WTC11 (cell line): Measurements from ENCODE around the gene UBE2D2. TPM values are rescaled to one million over a fixed set of nuclear protein-coding genes. Genes with fewer than 3 reads are reported as not detected.
A peak's percentile ranks its signal among the peaks of the same experiment; 100 is the strongest.

Experiments
- ATAC-seq: fragments of 200-7000 bp; cut with Tn5 transposase; 2 replicates; pipeline ENCODE4 v1.10.0; 2021; ENCODE audit warnings: mild to moderate bottlenecking, moderate library complexity
- Bru-seq: library from RNA; stranded (reverse); fragments of 400-500 nt; gene quantifications from one replicate; lab custom pipeline; 2021; lab: Mats Ljungman, UMichigan
- CTCF ChIA-PET: fragments of 300-600 bp; sonication (Branson Sonifier 250); formaldehyde crosslinking; loops from one replicate; lab custom pipeline; 2021; ENCODE audit warnings: antibody characterized with exemption; lab: Charles Lee
- POLR2A ChIA-PET: fragments of 350-600 bp; sonication (Branson Sonifier 250); formaldehyde crosslinking; loops from one replicate; lab custom pipeline; 2021; ENCODE audit warnings: antibody characterized with exemption; lab: Charles Lee
- DNase-seq: peaks from one replicate; pipeline ENCODE4 v3.0.0; 2021; ENCODE audit warnings: low spot score
- H3K27ac Mint-ChIP-seq: 2 replicates; pipeline ENCODE4 v1.8.0; 2021; ENCODE audit warnings: mixed read lengths
- H3K27me3 Mint-ChIP-seq: 2 replicates; pipeline ENCODE4 v1.8.0; 2021; ENCODE audit warnings: low read depth, mild to moderate bottlenecking, moderate library complexity, mixed read lengths
- H3K36me3 Mint-ChIP-seq: 2 replicates; pipeline ENCODE4 v1.8.0; 2021; ENCODE audit warnings: mixed read lengths
- H3K4me1 Mint-ChIP-seq: 2 replicates; pipeline ENCODE4 v1.8.0; 2022; ENCODE audit warnings: mixed read lengths
- H3K4me3 Mint-ChIP-seq: 2 replicates; pipeline ENCODE4 v1.8.0; 2021; ENCODE audit warnings: mild to moderate bottlenecking, moderate library complexity, mixed read lengths
- H3K9me3 Mint-ChIP-seq: 2 replicates; pipeline ENCODE4 v1.8.0; 2021; ENCODE audit warnings: mixed read lengths
- ATF1 ChIP-seq: sonication (generic); formaldehyde crosslinking; IDR thresholded peaks from 2 replicates; pipeline ENCODE4 v1.8.1; 2023; ENCODE audit warnings: mild to moderate bottlenecking, moderate library complexity, missing genetic modification reagents
- ETV6 ChIP-seq: sonication (generic); formaldehyde crosslinking; IDR thresholded peaks from 2 replicates; pipeline ENCODE4 v1.8.1; 2022; ENCODE audit warnings: mild to moderate bottlenecking, missing genetic modification reagents
- GTF2I ChIP-seq: fragments of 250-450 bp; sonication (Bioruptor Pico); conservative IDR thresholded peaks from 2 replicates; pipeline ENCODE4 v1.4.0; 2021; ENCODE audit warnings: mild to moderate bottlenecking
- IRF2 ChIP-seq: sonication (generic); formaldehyde crosslinking; IDR thresholded peaks from 2 replicates; pipeline ENCODE4 v1.8.0; 2022; ENCODE audit warnings: low read depth, missing genetic modification reagents, borderline replicate concordance
- NFATC4 ChIP-seq: fragments of 250-450 bp; sonication (Bioruptor Pico); IDR thresholded peaks from 2 replicates; pipeline ENCODE4 v1.9.0; 2021; ENCODE audit warnings: mild to moderate bottlenecking
- NR1H2 ChIP-seq: sonication (generic); formaldehyde crosslinking; IDR thresholded peaks from 2 replicates; pipeline ENCODE4 v1.9.0; 2021; ENCODE audit warnings: mild to moderate bottlenecking, moderate library complexity, missing genetic modification reagents
- NR3C1 ChIP-seq: sonication (generic); formaldehyde crosslinking; conservative IDR thresholded peaks from 2 replicates; pipeline ENCODE4 v1.8.1; 2023; ENCODE audit warnings: low read depth, mild to moderate bottlenecking, missing genetic modification reagents
- TCF7 ChIP-seq: sonication (generic); formaldehyde crosslinking; IDR thresholded peaks from 2 replicates; pipeline ENCODE4 v1.8.0; 2022; ENCODE audit warnings: mild to moderate bottlenecking, low read depth, missing genetic modification reagents, moderate library complexity
- TEAD1 ChIP-seq: sonication (generic); formaldehyde crosslinking; IDR thresholded peaks from 2 replicates; pipeline ENCODE4 v1.8.0; 2022; ENCODE audit warnings: mild to moderate bottlenecking, missing genetic modification reagents
- TEAD4 ChIP-seq: sonication (generic); formaldehyde crosslinking; IDR thresholded peaks from 2 replicates; pipeline ENCODE4 v1.8.0; 2022; ENCODE audit warnings: mild to moderate bottlenecking, missing genetic modification reagents
- ZNF121 ChIP-seq: sonication (generic); formaldehyde crosslinking; IDR thresholded peaks from 2 replicates; pipeline ENCODE4 v1.8.0; 2023; ENCODE audit warnings: missing genetic modification reagents
- ZNF138 ChIP-seq: sonication (generic); formaldehyde crosslinking; conservative IDR thresholded peaks from 2 replicates; pipeline ENCODE4 v1.8.1; 2022; ENCODE audit warnings: mild to moderate bottlenecking, moderate library complexity, missing genetic modification reagents
- ZNF263 ChIP-seq: sonication (generic); formaldehyde crosslinking; IDR thresholded peaks from 2 replicates; pipeline ENCODE4 v1.8.1; 2022; ENCODE audit warnings: low read depth, mild to moderate bottlenecking, moderate library complexity, missing genetic modification reagents
- ZNF671 ChIP-seq: fragments of 250-450 bp; sonication (Bioruptor Pico); IDR thresholded peaks from 2 replicates; pipeline ENCODE4 v1.8.0; 2021; ENCODE audit warnings: mild to moderate bottlenecking
- long read RNA-seq, 3 experiments: library from RNA in 1 of 3; library from capped mRNA in 1 of 3; library from polyadenylated mRNA in 1 of 3; unstranded in 2 of 3; stranded (forward) in 1 of 3; transcript quantifications; one replicate each; pipeline ENCODE4 v2.0.0, GENCODE V29; 2021
- total RNA-seq: library from RNA; stranded (reverse); gene quantifications from 3 replicates; pipeline ENCODE4 v1.2.3, GENCODE V29; 2021
- TF ChIP-seq, protein P1 (sequence below): sonication (generic); formaldehyde crosslinking; IDR thresholded peaks from 2 replicates; pipeline ENCODE4 v1.8.1; 2023; ENCODE audit warnings: mild to moderate bottlenecking, missing genetic modification reagents
- TF ChIP-seq, protein P2 (sequence below): sonication (generic); formaldehyde crosslinking; IDR thresholded peaks from 2 replicates; pipeline ENCODE4 v1.8.1; 2022; ENCODE audit warnings: mild to moderate bottlenecking, missing genetic modification reagents, moderate library complexity, borderline replicate concordance
- TF ChIP-seq, protein P3 (sequence below): sonication (generic); formaldehyde crosslinking; IDR thresholded peaks from 2 replicates; pipeline ENCODE4 v1.8.1; 2023; ENCODE audit warnings: mild to moderate bottlenecking, missing genetic modification reagents, moderate library complexity
- TF ChIP-seq, protein P4 (sequence below): sonication (generic); formaldehyde crosslinking; IDR thresholded peaks from 2 replicates; pipeline ENCODE4 v1.8.0; 2022; ENCODE audit warnings: mild to moderate bottlenecking, missing genetic modification reagents
- TF ChIP-seq, protein P5 (sequence below): sonication (generic); formaldehyde crosslinking; IDR thresholded peaks from 2 replicates; pipeline ENCODE4 v1.8.1; 2023; ENCODE audit warnings: mild to moderate bottlenecking, missing genetic modification reagents, moderate library complexity
- TF ChIP-seq, protein P6 (sequence below): fragments of 250-450 bp; sonication (Bioruptor Pico); IDR thresholded peaks from 2 replicates; pipeline ENCODE4 v2.1.2; 2022; ENCODE audit warnings: mild to moderate bottlenecking, moderate library complexity
- TF ChIP-seq, protein P7 (sequence below): fragments of 200-600 bp; IDR thresholded peaks from 2 replicates; pipeline ENCODE4 v1.8.0; 2022; ENCODE audit warnings: antibody characterized with exemption
- TF ChIP-seq, protein P8 (sequence below): fragments of 250-450 bp; sonication (Bioruptor Pico); conservative IDR thresholded peaks from 2 replicates; pipeline ENCODE4 v1.9.0; 2021; ENCODE audit warnings: mild to moderate bottlenecking
- TF ChIP-seq, protein P9 (sequence below): sonication (generic); formaldehyde crosslinking; conservative IDR thresholded peaks from 2 replicates; pipeline ENCODE4 v1.8.1; 2022; ENCODE audit warnings: mild to moderate bottlenecking, missing genetic modification reagents

The UBE2D2 gene
- total RNA-seq (183 to 204 TPM (median 184 TPM) in 3 replicates), Bru-seq, nascent RNA (percentile 83 among the genes with signal in this experiment)
- long read RNA-seq, experiment 1, transcript UBE2D2-202 (7 exons, 2,702 nt) = major isoform, 435 of 520 reads
- long read RNA-seq, experiment 1, partial matches to known transcripts = 11 of 520 reads
- long read RNA-seq, experiment 1, other reads (novel, unspliced or antisense) = 72 of 520 reads
- long read RNA-seq, experiment 2, transcript UBE2D2-202 (7 exons, 2,702 nt) = major isoform, 141 of 298 reads
- long read RNA-seq, experiment 2, partial matches to known transcripts = 23 of 298 reads
- long read RNA-seq, experiment 2, other reads (novel, unspliced or antisense) = 133 of 298 reads
- long read RNA-seq, experiment 3, transcript UBE2D2-202 (7 exons, 2,702 nt) = major isoform, 10 of 124 reads
- long read RNA-seq, experiment 3, partial matches to known transcripts = 0 of 124 reads
- long read RNA-seq, experiment 3, other reads (novel, unspliced or antisense) = 110 of 124 reads

DNA sequence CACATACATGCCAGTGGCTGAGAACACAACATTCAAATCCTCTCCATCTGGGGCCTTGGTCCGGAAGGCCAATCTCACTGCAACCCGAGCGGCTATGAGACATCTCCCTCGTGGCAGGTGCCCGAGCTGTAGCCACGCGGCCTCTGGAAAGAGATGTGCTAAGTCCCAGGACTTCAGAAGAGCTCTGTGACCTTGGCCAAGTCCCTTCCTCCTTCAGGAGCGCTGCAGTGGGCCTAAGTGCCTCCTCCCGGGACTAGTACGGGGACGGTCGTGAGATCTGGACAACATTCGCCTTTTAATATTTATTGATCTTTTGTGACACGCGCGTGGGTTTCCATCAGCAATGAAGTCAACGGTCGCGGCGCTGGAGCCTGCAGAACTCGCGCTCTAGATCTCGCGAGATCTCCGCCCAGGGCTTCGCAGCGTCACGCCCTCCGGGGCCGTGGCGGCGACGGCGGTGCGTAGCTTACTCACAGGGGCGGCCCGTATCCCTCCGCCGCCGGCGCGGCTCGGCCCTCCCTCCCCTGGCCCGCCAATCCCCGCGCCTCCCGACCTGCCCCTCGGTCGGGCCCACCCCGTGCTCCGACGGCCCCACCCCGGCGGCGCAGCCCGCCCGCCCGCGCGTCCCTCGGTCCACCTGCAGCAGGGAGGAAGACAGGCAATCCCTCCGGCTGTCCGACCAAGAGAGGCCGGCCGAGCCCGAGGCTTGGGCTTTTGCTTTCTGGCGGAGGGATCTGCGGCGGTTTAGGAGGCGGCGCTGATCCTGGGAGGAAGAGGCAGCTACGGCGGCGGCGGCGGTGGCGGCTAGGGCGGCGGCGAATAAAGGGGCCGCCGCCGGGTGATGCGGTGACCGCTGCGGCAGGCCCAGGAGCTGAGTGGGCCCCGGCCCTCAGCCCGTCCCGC, at the start of gene UBE2D2:
UBE2D2 (plus strand) TSS at position 588 of the 903 bp plus-strand sequence. CDS start 453 bp downstream, outside the sequence.
- H3K27me3 Mint-ChIP-seq = no peaks in the 10 kb centered on the region
- peak; percentile 94 for DNase-seq
- H3K4me3 Mint-ChIP-seq = peak within 1 kb of the TSS; percentile 100
- CTCF ChIA-PET = interaction anchor here (0.6 to 4.9 kb wide), 19 partner anchors 14 to 408 kb away, joined by 3 to 43 read pairs (median 5); partner anchors contain the start of genes CXXC5, DNAJC18 and PAIP2
- peaks cover 35% of the 10 kb centered on the region for H3K4me1 Mint-ChIP-seq
- H3K27ac Mint-ChIP-seq = peak within 1 kb of the TSS; percentile 99
- H3K9me3 Mint-ChIP-seq = no peaks in the 10 kb centered on the region
- ATAC-seq = peak; percentile 97
- POLR2A ChIA-PET = interaction anchor here (0.6 to 2.2 kb wide), 8 partner anchors 9 to 219 kb away, joined by 3 to 12 read pairs (median 4); partner anchors contain the start of genes DNAJC18 and PAIP2
- peaks cover 25% of the 10 kb centered on the region for H3K36me3 Mint-ChIP-seq
- TF ChIP-seq, protein P1, sequence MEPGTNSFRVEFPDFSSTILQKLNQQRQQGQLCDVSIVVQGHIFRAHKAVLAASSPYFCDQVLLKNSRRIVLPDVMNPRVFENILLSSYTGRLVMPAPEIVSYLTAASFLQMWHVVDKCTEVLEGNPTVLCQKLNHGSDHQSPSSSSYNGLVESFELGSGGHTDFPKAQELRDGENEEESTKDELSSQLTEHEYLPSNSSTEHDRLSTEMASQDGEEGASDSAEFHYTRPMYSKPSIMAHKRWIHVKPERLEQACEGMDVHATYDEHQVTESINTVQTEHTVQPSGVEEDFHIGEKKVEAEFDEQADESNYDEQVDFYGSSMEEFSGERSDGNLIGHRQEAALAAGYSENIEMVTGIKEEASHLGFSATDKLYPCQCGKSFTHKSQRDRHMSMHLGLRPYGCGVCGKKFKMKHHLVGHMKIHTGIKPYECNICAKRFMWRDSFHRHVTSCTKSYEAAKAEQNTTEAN (CRISPR knock-in tag) = peak; percentile 18; the same call in 1 of the 2 replicates
- TF ChIP-seq ATF1 (CRISPR knock-in tag) (0 out of 2 replicates have a peak, but pooled peaks have one; percentile 8), TEAD1 (CRISPR knock-in tag) (0 out of 2 replicates have a peak, but pooled peaks have one; percentile 46), ETV6 (CRISPR knock-in tag) (0 out of 2 replicates have a peak, but pooled peaks have one; percentile 49), TEAD4 (CRISPR knock-in tag) (no peak), ZNF671 (CRISPR knock-in tag) (no peak), ZNF121 (peak; percentile 25; the same call in 1 of the 2 replicates), GTF2I (CRISPR knock-in tag) (no peak), TCF7 (CRISPR knock-in tag) (0 out of 2 replicates have a peak, but pooled peaks have one; percentile 26), IRF2 (CRISPR knock-in tag) (no peak), NR3C1 (CRISPR knock-in tag) (no peak), NFATC4 (no peak), ZNF263 (peak; percentile 45; the same call in 1 of the 2 replicates), ZNF138 (CRISPR knock-in tag) (no peak), NR1H2 (CRISPR knock-in tag) (no peak)
- TF ChIP-seq, protein P2, sequence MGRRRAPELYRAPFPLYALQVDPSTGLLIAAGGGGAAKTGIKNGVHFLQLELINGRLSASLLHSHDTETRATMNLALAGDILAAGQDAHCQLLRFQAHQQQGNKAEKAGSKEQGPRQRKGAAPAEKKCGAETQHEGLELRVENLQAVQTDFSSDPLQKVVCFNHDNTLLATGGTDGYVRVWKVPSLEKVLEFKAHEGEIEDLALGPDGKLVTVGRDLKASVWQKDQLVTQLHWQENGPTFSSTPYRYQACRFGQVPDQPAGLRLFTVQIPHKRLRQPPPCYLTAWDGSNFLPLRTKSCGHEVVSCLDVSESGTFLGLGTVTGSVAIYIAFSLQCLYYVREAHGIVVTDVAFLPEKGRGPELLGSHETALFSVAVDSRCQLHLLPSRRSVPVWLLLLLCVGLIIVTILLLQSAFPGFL = no peak
- TF ChIP-seq, protein P3, sequence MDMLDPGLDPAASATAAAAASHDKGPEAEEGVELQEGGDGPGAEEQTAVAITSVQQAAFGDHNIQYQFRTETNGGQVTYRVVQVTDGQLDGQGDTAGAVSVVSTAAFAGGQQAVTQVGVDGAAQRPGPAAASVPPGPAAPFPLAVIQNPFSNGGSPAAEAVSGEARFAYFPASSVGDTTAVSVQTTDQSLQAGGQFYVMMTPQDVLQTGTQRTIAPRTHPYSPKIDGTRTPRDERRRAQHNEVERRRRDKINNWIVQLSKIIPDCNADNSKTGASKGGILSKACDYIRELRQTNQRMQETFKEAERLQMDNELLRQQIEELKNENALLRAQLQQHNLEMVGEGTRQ = 0 out of 2 replicates have a peak, but pooled peaks have one; percentile 40
- TF ChIP-seq, protein P4, sequence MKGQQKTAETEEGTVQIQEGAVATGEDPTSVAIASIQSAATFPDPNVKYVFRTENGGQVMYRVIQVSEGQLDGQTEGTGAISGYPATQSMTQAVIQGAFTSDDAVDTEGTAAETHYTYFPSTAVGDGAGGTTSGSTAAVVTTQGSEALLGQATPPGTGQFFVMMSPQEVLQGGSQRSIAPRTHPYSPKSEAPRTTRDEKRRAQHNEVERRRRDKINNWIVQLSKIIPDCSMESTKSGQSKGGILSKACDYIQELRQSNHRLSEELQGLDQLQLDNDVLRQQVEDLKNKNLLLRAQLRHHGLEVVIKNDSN (CRISPR knock-in tag) = no peak; the same call in 1 of the 2 replicates
- TF ChIP-seq, protein P5, sequence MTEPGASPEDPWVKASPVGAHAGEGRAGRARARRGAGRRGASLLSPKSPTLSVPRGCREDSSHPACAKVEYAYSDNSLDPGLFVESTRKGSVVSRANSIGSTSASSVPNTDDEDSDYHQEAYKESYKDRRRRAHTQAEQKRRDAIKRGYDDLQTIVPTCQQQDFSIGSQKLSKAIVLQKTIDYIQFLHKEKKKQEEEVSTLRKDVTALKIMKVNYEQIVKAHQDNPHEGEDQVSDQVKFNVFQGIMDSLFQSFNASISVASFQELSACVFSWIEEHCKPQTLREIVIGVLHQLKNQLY (CRISPR knock-in tag) = no peak
- TF ChIP-seq, protein P6, sequence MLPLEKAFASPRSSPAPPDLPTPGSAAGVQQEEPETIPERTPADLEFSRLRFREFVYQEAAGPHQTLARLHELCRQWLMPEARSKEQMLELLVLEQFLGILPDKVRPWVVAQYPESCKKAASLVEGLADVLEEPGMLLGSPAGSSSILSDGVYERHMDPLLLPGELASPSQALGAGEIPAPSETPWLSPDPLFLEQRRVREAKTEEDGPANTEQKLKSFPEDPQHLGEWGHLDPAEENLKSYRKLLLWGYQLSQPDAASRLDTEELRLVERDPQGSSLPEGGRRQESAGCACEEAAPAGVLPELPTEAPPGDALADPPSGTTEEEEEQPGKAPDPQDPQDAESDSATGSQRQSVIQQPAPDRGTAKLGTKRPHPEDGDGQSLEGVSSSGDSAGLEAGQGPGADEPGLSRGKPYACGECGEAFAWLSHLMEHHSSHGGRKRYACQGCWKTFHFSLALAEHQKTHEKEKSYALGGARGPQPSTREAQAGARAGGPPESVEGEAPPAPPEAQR (CRISPR knock-in tag) = no peak
- TF ChIP-seq, protein P7, sequence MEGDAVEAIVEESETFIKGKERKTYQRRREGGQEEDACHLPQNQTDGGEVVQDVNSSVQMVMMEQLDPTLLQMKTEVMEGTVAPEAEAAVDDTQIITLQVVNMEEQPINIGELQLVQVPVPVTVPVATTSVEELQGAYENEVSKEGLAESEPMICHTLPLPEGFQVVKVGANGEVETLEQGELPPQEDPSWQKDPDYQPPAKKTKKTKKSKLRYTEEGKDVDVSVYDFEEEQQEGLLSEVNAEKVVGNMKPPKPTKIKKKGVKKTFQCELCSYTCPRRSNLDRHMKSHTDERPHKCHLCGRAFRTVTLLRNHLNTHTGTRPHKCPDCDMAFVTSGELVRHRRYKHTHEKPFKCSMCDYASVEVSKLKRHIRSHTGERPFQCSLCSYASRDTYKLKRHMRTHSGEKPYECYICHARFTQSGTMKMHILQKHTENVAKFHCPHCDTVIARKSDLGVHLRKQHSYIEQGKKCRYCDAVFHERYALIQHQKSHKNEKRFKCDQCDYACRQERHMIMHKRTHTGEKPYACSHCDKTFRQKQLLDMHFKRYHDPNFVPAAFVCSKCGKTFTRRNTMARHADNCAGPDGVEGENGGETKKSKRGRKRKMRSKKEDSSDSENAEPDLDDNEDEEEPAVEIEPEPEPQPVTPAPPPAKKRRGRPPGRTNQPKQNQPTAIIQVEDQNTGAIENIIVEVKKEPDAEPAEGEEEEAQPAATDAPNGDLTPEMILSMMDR = no peak
- TF ChIP-seq, protein P8, sequence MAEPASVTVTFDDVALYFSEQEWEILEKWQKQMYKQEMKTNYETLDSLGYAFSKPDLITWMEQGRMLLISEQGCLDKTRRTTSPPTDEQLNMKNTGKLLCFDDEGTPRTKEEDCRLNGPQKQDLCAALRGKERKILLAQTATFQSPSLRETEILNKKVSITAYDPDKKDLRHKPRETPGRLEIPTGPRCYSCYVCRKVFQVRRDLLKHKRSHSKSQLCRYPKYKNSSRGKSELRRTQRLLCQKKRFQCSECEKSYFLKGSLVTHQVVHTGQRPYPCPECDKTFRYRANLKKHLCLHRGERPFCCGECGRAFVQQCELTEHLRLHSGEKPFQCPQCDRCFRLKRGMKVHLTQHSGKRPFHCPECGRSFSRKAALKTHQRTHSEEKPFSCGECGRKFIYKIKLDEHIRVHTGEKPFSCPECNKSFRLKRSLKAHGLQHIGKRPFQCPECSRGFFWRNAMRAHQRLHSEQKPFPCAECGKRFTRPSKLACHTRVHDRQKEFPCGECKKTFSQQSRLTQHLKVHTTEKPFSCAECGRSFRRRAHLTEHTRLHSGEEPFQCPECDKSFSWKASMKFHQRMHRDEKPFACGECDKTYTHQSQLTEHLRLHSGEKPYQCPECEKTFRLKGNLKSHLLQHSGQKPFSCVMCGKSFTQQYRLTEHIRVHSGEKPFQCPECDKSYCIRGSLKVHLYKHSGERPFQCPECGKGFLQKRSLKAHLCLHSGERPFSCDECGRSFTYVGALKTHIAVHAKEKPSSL (CRISPR knock-in tag) = no peak
- TF ChIP-seq, protein P9, sequence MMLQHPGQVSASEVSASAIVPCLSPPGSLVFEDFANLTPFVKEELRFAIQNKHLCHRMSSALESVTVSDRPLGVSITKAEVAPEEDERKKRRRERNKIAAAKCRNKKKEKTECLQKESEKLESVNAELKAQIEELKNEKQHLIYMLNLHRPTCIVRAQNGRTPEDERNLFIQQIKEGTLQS (CRISPR knock-in tag) = no peak
